Measurements from ENCODE around the gene MACROD1.

MACROD1 gene

GRCh38 chr11:64181506-64182411, 15.8 kb upstream of the MACROD1 start:
- peak; percentile 68 for TF ChIP-seq MYC (IDR thresholded peaks at IDR 0.05; ENCODE audit: low read depth, low read length)
- TF ChIP-seq POLR2A (IDR thresholded peaks at IDR 0.05; ENCODE audit: extremely low read depth, insufficient read length) = peak; percentile 81
- TF ChIP-seq MAX (IDR thresholded peaks at IDR 0.05; ENCODE audit: low read depth, low read length) = peak; percentile 98
- no peak for TF ChIP-seq CTCF (IDR thresholded peaks at IDR 0.05; ENCODE audit: low read depth, low read length)
- H3K4me3 ChIP-seq (ENCODE audit: low read depth, low read length) = peak overlapping the region; percentile 47
- DNase-seq (ENCODE audit: low read depth) = peak; percentile 96

- no peak for DNase-seq (ENCODE audit: low read depth)
- H3K4me3 ChIP-seq (ENCODE audit: low read depth, low read length) = peak overlapping the region; percentile 47
- TF ChIP-seq MAX (IDR thresholded peaks at IDR 0.05; ENCODE audit: low read depth, low read length) (no peak), CTCF (IDR thresholded peaks at IDR 0.05; ENCODE audit: low read depth, low read length) (no peak), POLR2A (IDR thresholded peaks at IDR 0.05; ENCODE audit: extremely low read depth, insufficient read length) (no peak), MYC (IDR thresholded peaks at IDR 0.05; ENCODE audit: low read depth, low read length) (no peak)
Measured at GRCh38 chr11:64180891-64181290, 15.0 kb upstream of the MACROD1 start.

- DNase-seq (ENCODE audit: low read depth) = no peak
- no peak for TF ChIP-seq MAX (IDR thresholded peaks at IDR 0.05; ENCODE audit: low read depth, low read length)
- TF ChIP-seq POLR2A (IDR thresholded peaks at IDR 0.05; ENCODE audit: extremely low read depth, insufficient read length) = no peak
- no peak for TF ChIP-seq MYC (IDR thresholded peaks at IDR 0.05; ENCODE audit: low read depth, low read length)
- TF ChIP-seq CTCF (IDR thresholded peaks at IDR 0.05; ENCODE audit: low read depth, low read length) = no peak
Measured at GRCh38 chr11:64178951-64179639, 13.2 kb upstream of the MACROD1 start.

GRCh38 chr11:64178203-64178602, 12.3 kb upstream of the MACROD1 start:
- TF ChIP-seq POLR2A (IDR thresholded peaks at IDR 0.05; ENCODE audit: extremely low read depth, insufficient read length) (no peak), MYC (IDR thresholded peaks at IDR 0.05; ENCODE audit: low read depth, low read length) (no peak), MAX (IDR thresholded peaks at IDR 0.05; ENCODE audit: low read depth, low read length) (no peak), CTCF (IDR thresholded peaks at IDR 0.05; ENCODE audit: low read depth, low read length) (no peak)
- no peak overlapping the region for H3K4me3 ChIP-seq (ENCODE audit: low read depth, low read length)
- no peak for DNase-seq (ENCODE audit: low read depth)

More at GRCh38 chr11:64178951-64179639, 13.2 kb upstream of the MACROD1 start:
- H3K4me3 ChIP-seq (ENCODE audit: low read depth, low read length) = no peak overlapping the region

GRCh38 chr11:64176751-64177150, 10.8 kb upstream of the MACROD1 start:
- no peak for DNase-seq (ENCODE audit: low read depth)
- no peak overlapping the region for H3K4me3 ChIP-seq (ENCODE audit: low read depth, low read length)
- TF ChIP-seq MYC (IDR thresholded peaks at IDR 0.05; ENCODE audit: low read depth, low read length) (no peak), MAX (IDR thresholded peaks at IDR 0.05; ENCODE audit: low read depth, low read length) (no peak), CTCF (IDR thresholded peaks at IDR 0.05; ENCODE audit: low read depth, low read length) (no peak), POLR2A (IDR thresholded peaks at IDR 0.05; ENCODE audit: extremely low read depth, insufficient read length) (no peak)
